Astrocyte (in vitro differentiated cells and primary cell): ENCODE results near the gene ATP10B. TPM values are rescaled to one million over a fixed set of nuclear protein-coding genes. Genes with fewer than 3 reads are reported as not detected.

Experiments
- DNase-seq: peaks from one replicate; pipeline ENCODE4 v3.0.0-alpha.2; 2010; ENCODE audit warnings: low read depth
- FAIRE-seq: peaks from 2 replicates; lab custom pipeline; 2011; peaks lifted over from hg19 to GRCh38; lab: Jason Lieb, UNC
- H2AFZ ChIP-seq: 2 replicates; pipeline ENCODE4 v1.6.0; 2012; ENCODE audit warnings: low read depth, low read length, inconsistent platforms
- H3K27ac ChIP-seq: 2 replicates; pipeline ENCODE4 v1.5.1; 2011; ENCODE audit warnings: low read depth, low read length, inconsistent platforms
- H3K27me3 ChIP-seq: 2 replicates; pipeline ENCODE4 v1.6.0; 2011; ENCODE audit warnings: low read length, inconsistent platforms; ENCODE audit not compliant: insufficient read depth
- H3K36me3 ChIP-seq: 2 replicates; pipeline ENCODE4 v1.5.1; 2011; ENCODE audit warnings: low read length, inconsistent platforms; ENCODE audit not compliant: insufficient read depth
- H3K4me1 ChIP-seq: 2 replicates; pipeline ENCODE4 v1.5.1; 2011; ENCODE audit warnings: low read length, inconsistent platforms; ENCODE audit not compliant: insufficient read depth
- H3K4me2 ChIP-seq: 2 replicates; pipeline ENCODE4 v1.6.0; 2012; ENCODE audit warnings: low read length, inconsistent platforms
- H3K4me3 ChIP-seq: 2 replicates; pipeline ENCODE4 v1.5.1; 2011; ENCODE audit warnings: low read depth, mild to moderate bottlenecking, low read length, inconsistent platforms; ENCODE audit not compliant: insufficient read depth
- H3K79me2 ChIP-seq: 2 replicates; pipeline ENCODE4 v1.6.0; 2012; ENCODE audit warnings: mild to moderate bottlenecking, low read length, inconsistent platforms; ENCODE audit not compliant: insufficient read depth
- H3K9ac ChIP-seq: 2 replicates; pipeline ENCODE4 v1.6.0; 2012; ENCODE audit warnings: mild to moderate bottlenecking, low read length, inconsistent platforms
- H3K9me3 ChIP-seq: 2 replicates; pipeline ENCODE4 v1.5.1; 2012; ENCODE audit warnings: low read depth, mild to moderate bottlenecking, low read length, inconsistent platforms; ENCODE audit not compliant: insufficient read depth
- H4K20me1 ChIP-seq: 2 replicates; pipeline ENCODE4 v1.6.0; 2012; ENCODE audit warnings: low read length, inconsistent platforms; ENCODE audit not compliant: insufficient read depth
- H3K27ac Mint-ChIP-seq: one replicate; pipeline ENCODE4 v1.8.0; 2021; ENCODE audit warnings: mild to moderate bottlenecking, mixed read lengths; ENCODE audit not compliant: unreplicated experiment
- H3K27me3 Mint-ChIP-seq: one replicate; pipeline ENCODE4 v1.8.0; 2021; ENCODE audit warnings: low read depth, mixed read lengths; ENCODE audit not compliant: unreplicated experiment
- H3K36me3 Mint-ChIP-seq: one replicate; pipeline ENCODE4 v1.8.0; 2021; ENCODE audit warnings: low read depth, mixed read lengths; ENCODE audit not compliant: unreplicated experiment
- H3K4me1 Mint-ChIP-seq: one replicate; pipeline ENCODE4 v1.8.0; 2021; ENCODE audit warnings: low read depth, mixed read lengths; ENCODE audit not compliant: unreplicated experiment
- H3K4me3 Mint-ChIP-seq: one replicate; pipeline ENCODE4 v1.8.0; 2021; ENCODE audit warnings: mild to moderate bottlenecking, moderate library complexity, mixed read lengths; ENCODE audit not compliant: unreplicated experiment
- H3K9me3 Mint-ChIP-seq: one replicate; pipeline ENCODE4 v1.8.0; 2021; ENCODE audit warnings: mild to moderate bottlenecking, mixed read lengths; ENCODE audit not compliant: unreplicated experiment
- CTCF ChIP-seq: IDR thresholded peaks from 2 replicates; pipeline ENCODE4 v1.5.1; 2011; ENCODE audit warnings: low read depth, mild to moderate bottlenecking, inconsistent platforms, low read length, moderate library complexity; ENCODE audit not compliant: insufficient read depth
- EZH2 ChIP-seq: IDR thresholded peaks from 2 replicates; pipeline ENCODE4 v1.6.1; 2012; ENCODE audit warnings: mild to moderate bottlenecking, low read length, inconsistent platforms; ENCODE audit not compliant: insufficient read depth
- total RNA-seq: library from RNA; stranded (reverse); gene quantifications from 2 replicates; pipeline ENCODE4 v1.2.1, GENCODE V29; 2021

ATP10B gene
- total RNA-seq, 1 donor from 2014 or later: not detected

DNA sequence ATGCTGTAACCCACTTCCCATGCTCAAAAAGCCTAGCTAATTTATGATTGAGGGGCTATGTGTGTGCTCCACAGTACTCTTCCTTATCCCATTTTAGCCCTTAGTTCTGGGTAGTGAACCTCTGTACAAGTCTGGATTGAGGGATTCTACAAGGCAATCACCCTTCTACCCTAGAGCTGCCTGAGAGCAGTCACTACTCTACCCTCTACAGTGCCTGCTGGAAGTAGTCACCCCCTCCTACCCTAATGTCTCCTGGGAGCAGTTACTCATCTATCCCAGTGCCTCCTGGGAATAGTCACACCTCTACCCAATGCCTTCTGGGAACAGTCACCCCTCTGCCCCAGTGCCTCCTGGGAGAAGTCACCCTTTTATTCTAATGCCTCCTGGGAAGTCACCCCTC, 150.6 kb downstream of the ATP10B start:
- H3K9ac ChIP-seq: no peak overlapping the region
- H3K27ac Mint-ChIP-seq: no peak overlapping the region
- H3K27ac ChIP-seq: no peak overlapping the region
- H3K79me2 ChIP-seq: no peaks in the 10 kb centered on the region
- H3K9me3 ChIP-seq: peaks cover 7% of the 10 kb centered on the region
- H3K27me3 ChIP-seq: no peaks in the 10 kb centered on the region
- no peak overlapping the region for H2AFZ ChIP-seq
- no peaks in the 10 kb centered on the region for H3K36me3 ChIP-seq
- no peak overlapping the region for H3K4me3 ChIP-seq
- no peak for DNase-seq
- no peaks in the 10 kb centered on the region for H4K20me1 ChIP-seq
- H3K27me3 Mint-ChIP-seq: peaks cover 3% of the 10 kb centered on the region
- TF ChIP-seq CTCF (no peak), EZH2 (no peak)
- peaks cover 4% of the 10 kb centered on the region for H3K9me3 Mint-ChIP-seq
- no peak overlapping the region for H3K4me3 Mint-ChIP-seq
- no peaks in the 10 kb centered on the region for H3K4me1 ChIP-seq
- no peak overlapping the region for H3K4me2 ChIP-seq
- FAIRE-seq: no peak
- H3K4me1 Mint-ChIP-seq: no peaks in the 10 kb centered on the region
- no peaks in the 10 kb centered on the region for H3K36me3 Mint-ChIP-seq

- FAIRE-seq (no peak), DNase-seq (no peak)
- no peak overlapping the region for H3K27ac Mint-ChIP-seq
- no peaks in the 10 kb centered on the region for H3K4me1 Mint-ChIP-seq
- no peak overlapping the region for H3K4me3 ChIP-seq
- no peak overlapping the region for H3K4me3 Mint-ChIP-seq
- H3K79me2 ChIP-seq: no peaks in the 10 kb centered on the region
- TF ChIP-seq CTCF (no peak), EZH2 (no peak)
- H3K9ac ChIP-seq: no peak overlapping the region
- no peaks in the 10 kb centered on the region for H3K36me3 ChIP-seq
- peaks cover 6% of the 10 kb centered on the region for H3K9me3 ChIP-seq
- H3K9me3 Mint-ChIP-seq: no peaks in the 10 kb centered on the region
- H3K36me3 Mint-ChIP-seq: no peaks in the 10 kb centered on the region
- H3K27me3 Mint-ChIP-seq: peaks cover 3% of the 10 kb centered on the region
- H3K27me3 ChIP-seq: no peaks in the 10 kb centered on the region
- no peaks in the 10 kb centered on the region for H3K4me1 ChIP-seq
- H2AFZ ChIP-seq: no peak overlapping the region
- H3K27ac ChIP-seq: no peak overlapping the region
- H3K4me2 ChIP-seq: no peak overlapping the region
- H4K20me1 ChIP-seq: no peaks in the 10 kb centered on the region
Measured at GRCh38 chr5:160699301-160699700, 152.7 kb downstream of the ATP10B start.

GRCh38 chr5:160697281-160697680, 154.7 kb downstream of the ATP10B start:
- no peak for TF ChIP-seq CTCF
- TF ChIP-seq EZH2: no peak
- H3K4me3 ChIP-seq: no peak overlapping the region
- H3K27me3 Mint-ChIP-seq: peaks cover 3% of the 10 kb centered on the region
- H3K4me1 Mint-ChIP-seq: no peaks in the 10 kb centered on the region
- H3K79me2 ChIP-seq: no peaks in the 10 kb centered on the region
- no peaks in the 10 kb centered on the region for H3K27me3 ChIP-seq
- no peak overlapping the region for H3K9ac ChIP-seq
- no peaks in the 10 kb centered on the region for H4K20me1 ChIP-seq
- H3K4me3 Mint-ChIP-seq: no peak overlapping the region
- no peak overlapping the region for H3K27ac Mint-ChIP-seq
- no peak overlapping the region for H2AFZ ChIP-seq
- H3K4me1 ChIP-seq: no peaks in the 10 kb centered on the region
- H3K36me3 Mint-ChIP-seq: no peaks in the 10 kb centered on the region
- no peaks in the 10 kb centered on the region for H3K9me3 ChIP-seq
- DNase-seq: no peak
- H3K9me3 Mint-ChIP-seq: no peaks in the 10 kb centered on the region
- H3K27ac ChIP-seq: no peak overlapping the region
- FAIRE-seq: no peak
- H3K4me2 ChIP-seq: no peak overlapping the region
- no peaks in the 10 kb centered on the region for H3K36me3 ChIP-seq
